GM19328 (cell line): ENCODE results near the gene ANTKMT.

Experiments
- ATAC-seq: cut with Tn5 transposase; IDR thresholded peaks from one replicate; pipeline ENCODE4 v1.9.1; 2021; ENCODE audit warnings: mild to moderate bottlenecking, moderate library complexity; ENCODE audit not compliant: unreplicated experiment

Gene ANTKMT

GRCh38 chr16:761625-762513 lies 40.9 kb downstream of the ANTKMT start:
- ATAC-seq, result no peak

- no peak for ATAC-seq
Observed at GRCh38 chr16:762595-763268, 41.8 kb downstream of the ANTKMT start.

- ATAC-seq, result no peak
Observed at GRCh38 chr16:763369-764183, 42.6 kb downstream of the ANTKMT start.

- ATAC-seq, result no peak
Observed at GRCh38 chr16:764184-764750, 43.3 kb downstream of the ANTKMT start.

GRCh38 chr16:764848-765487 lies 44.0 kb downstream of the ANTKMT start:
- no peak for ATAC-seq

- no peak for ATAC-seq
Observed at GRCh38 chr16:765488-765865, 44.5 kb downstream of the ANTKMT start.

GRCh38 chr16:766008-766819 lies 45.3 kb downstream of the ANTKMT start:
- ATAC-seq, result no peak

GRCh38 chr16:766820-767640 lies 46.1 kb downstream of the ANTKMT start:
- ATAC-seq, result no peak

GRCh38 chr16:767743-768235 lies 46.8 kb downstream of the ANTKMT start:
- no peak for ATAC-seq

- no peak for ATAC-seq
Observed at GRCh38 chr16:768428-768827, 47.5 kb downstream of the ANTKMT start.

- no peak for ATAC-seq
Observed at GRCh38 chr16:769184-769784, 48.3 kb downstream of the ANTKMT start.

- ATAC-seq, result no peak
Observed at GRCh38 chr16:769934-770333, 49.0 kb downstream of the ANTKMT start.

GRCh38 chr16:770411-770810 lies 49.5 kb downstream of the ANTKMT start:
- no peak for ATAC-seq
